Measurements from ENCODE around the gene CELA3B.
"Not testable (repeated sequence)": the region's sequence is repeated elsewhere in the genome, so short reads cannot be mapped to it uniquely, and the experiment has no call there.

- not testable (repeated sequence) for TF ChIP-seq ZNF207 (IDR thresholded peaks at IDR 0.05; ENCODE audit: borderline replicate concordance); MIXL1 (CRISPR knock-in tag; IDR thresholded peaks at IDR 0.05); STAT6 (CRISPR knock-in tag; IDR thresholded peaks at IDR 0.05; ENCODE audit: borderline replicate concordance); ZNF773 (CRISPR knock-in tag; IDR thresholded peaks at IDR 0.05; ENCODE audit: borderline replicate concordance); MAX (IDR thresholded peaks at IDR 0.05); FOXC1 (CRISPR knock-in tag; IDR thresholded peaks at IDR 0.05; ENCODE audit: borderline replicate concordance); KAT7 (CRISPR knock-in tag; IDR thresholded peaks at IDR 0.05; ENCODE audit: borderline replicate concordance); NR2F6 (IDR thresholded peaks at IDR 0.05); NR2F6 (CRISPR knock-in tag; IDR thresholded peaks at IDR 0.05); PAF1 (CRISPR knock-in tag; IDR thresholded peaks at IDR 0.05); ZSCAN22 (CRISPR knock-in tag; IDR thresholded peaks at IDR 0.05); CTCF (CRISPR knock-in tag; IDR thresholded peaks at IDR 0.05)
Observed at GRCh38 chr1:21969066-21969465, 7.8 kb upstream of the CELA3B start.

All from HepG2 (cell line).